Thyroid gland (tissue), 4 donors: ENCODE data around the gene HEG1.

Source experiments
- POLR2A ChIP-seq, 2 donors: fragments of 450-650 bp; IDR thresholded peaks; one replicate each; pipeline ENCODE4 v1.6.1; 2017; ENCODE audit warnings: antibody characterized with exemption in 2 of 2, mild to moderate bottlenecking in 2 of 2, moderate library complexity in 1 of 2
- TF ChIP-seq, protein P1 (sequence below), 6 experiments: fragments of 200-600 bp in 3 of 6; fragments of 450-650 bp in 3 of 6; sonication (generic) in 3 of 6; IDR thresholded peaks; one replicate each; pipeline ENCODE4 v1.5.1; 2016 to 2019; ENCODE audit warnings: antibody characterized with exemption in 6 of 6, mild to moderate bottlenecking in 2 of 6, inconsistent platforms in 1 of 6, moderate library complexity in 1 of 6

DNA sequence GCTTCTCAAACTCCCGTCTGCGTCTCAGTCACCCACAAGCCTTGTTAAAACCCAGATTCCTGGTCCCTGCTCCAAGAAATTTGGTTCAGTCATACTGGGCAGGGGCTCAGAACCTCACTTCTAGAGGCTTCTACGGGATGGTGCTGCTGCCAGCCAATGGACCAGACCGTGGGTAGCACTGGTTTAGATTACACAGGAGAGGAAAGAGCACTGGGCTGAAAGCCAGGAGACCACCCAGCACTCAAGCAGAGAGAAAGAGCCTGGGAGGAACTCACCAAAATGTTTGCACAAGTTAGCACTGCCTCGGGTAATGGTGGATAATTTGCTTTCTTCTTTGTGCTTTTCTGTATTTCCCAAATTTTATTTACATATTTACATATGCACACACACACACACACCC, 74.3 kb downstream of the HEG1 start:
- TF ChIP-seq, protein P1, sequence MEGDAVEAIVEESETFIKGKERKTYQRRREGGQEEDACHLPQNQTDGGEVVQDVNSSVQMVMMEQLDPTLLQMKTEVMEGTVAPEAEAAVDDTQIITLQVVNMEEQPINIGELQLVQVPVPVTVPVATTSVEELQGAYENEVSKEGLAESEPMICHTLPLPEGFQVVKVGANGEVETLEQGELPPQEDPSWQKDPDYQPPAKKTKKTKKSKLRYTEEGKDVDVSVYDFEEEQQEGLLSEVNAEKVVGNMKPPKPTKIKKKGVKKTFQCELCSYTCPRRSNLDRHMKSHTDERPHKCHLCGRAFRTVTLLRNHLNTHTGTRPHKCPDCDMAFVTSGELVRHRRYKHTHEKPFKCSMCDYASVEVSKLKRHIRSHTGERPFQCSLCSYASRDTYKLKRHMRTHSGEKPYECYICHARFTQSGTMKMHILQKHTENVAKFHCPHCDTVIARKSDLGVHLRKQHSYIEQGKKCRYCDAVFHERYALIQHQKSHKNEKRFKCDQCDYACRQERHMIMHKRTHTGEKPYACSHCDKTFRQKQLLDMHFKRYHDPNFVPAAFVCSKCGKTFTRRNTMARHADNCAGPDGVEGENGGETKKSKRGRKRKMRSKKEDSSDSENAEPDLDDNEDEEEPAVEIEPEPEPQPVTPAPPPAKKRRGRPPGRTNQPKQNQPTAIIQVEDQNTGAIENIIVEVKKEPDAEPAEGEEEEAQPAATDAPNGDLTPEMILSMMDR (IDR thresholded peaks at IDR 0.05) = no peak
- no peak for TF ChIP-seq POLR2A (IDR thresholded peaks at IDR 0.05)
